Fibroblast of gingiva (primary cell): ENCODE data around the gene KCTD19.

ENCODE experiments used
- DNase-seq: peaks from one replicate; pipeline ENCODE4 v3.0.0-alpha.2; 2011; ENCODE audit warnings: low read depth

KCTD19 gene

GRCh38 chr16:67258161-67258835 is 68.2 kb downstream of the KCTD19 start:
- DNase-seq: no peak

- DNase-seq: no peak
Measured at GRCh38 chr16:67257486-67258160, 68.9 kb downstream of the KCTD19 start.

- no peak for DNase-seq
Measured at GRCh38 chr16:67256701-67257230, 69.8 kb downstream of the KCTD19 start.

- no peak for DNase-seq
Measured at GRCh38 chr16:67255553-67256221, 70.9 kb downstream of the KCTD19 start.

GRCh38 chr16:67254801-67255552 is 71.6 kb downstream of the KCTD19 start:
- DNase-seq: no peak

- DNase-seq: no peak
Measured at GRCh38 chr16:67252609-67253497, 73.7 kb downstream of the KCTD19 start.

GRCh38 chr16:67250045-67250327 is 76.6 kb downstream of the KCTD19 start:
- no peak for DNase-seq

- DNase-seq: no peak
Measured at GRCh38 chr16:67249178-67250044, 77.1 kb downstream of the KCTD19 start.

- no peak for DNase-seq
Measured at GRCh38 chr16:67248401-67249177, 78.0 kb downstream of the KCTD19 start, which contains the start of gene SLC9A5. Gene SLC9A5 (plus strand): TSS chr16:67248979. CDS start chr16:67249015, 36 bp downstream.

- DNase-seq: no peak
Measured at GRCh38 chr16:67248073-67248400, 78.5 kb downstream of the KCTD19 start.

- DNase-seq: peak; percentile 94
Measured at GRCh38 chr16:67247192-67248072, 79.1 kb downstream of the KCTD19 start, which contains the start of gene FHOD1. Gene FHOD1 (minus strand): TSS chr16:67247481. CDS start chr16:67247410, 71 bp downstream.

GRCh38 chr16:67246756-67247191 is 79.8 kb downstream of the KCTD19 start:
- no peak for DNase-seq

- DNase-seq: peak; percentile 92
Measured at GRCh38 chr16:67246081-67246755, 80.3 kb downstream of the KCTD19 start.

- no peak for DNase-seq
Measured at GRCh38 chr16:67245674-67246080, 80.9 kb downstream of the KCTD19 start.

- DNase-seq: no peak
Measured at GRCh38 chr16:67245186-67245585, 81.4 kb downstream of the KCTD19 start.

GRCh38 chr16:67244387-67245185 is 82.0 kb downstream of the KCTD19 start:
- peak; percentile 89 for DNase-seq

GRCh38 chr16:67243481-67243880 is 83.1 kb downstream of the KCTD19 start:
- no peak for DNase-seq
